Tibial artery (tissue), 4 donors: ENCODE measurements around the gene TMEM168.

ENCODE experiments used
- DNase-seq, 2 donors: peaks; one replicate each; pipeline ENCODE4 v3.0.0-alpha.2; 2019
- H3K27ac ChIP-seq, 2 donors: fragments of 200-600 bp; sonication (generic) in 1 of 2; 1 replicate in 1 of 2; 2 replicates in 1 of 2; pipeline ENCODE4 v1.5.1; 2018 to 2019; ENCODE audit warnings: mild to moderate bottlenecking in 1 of 2
- H3K27me3 ChIP-seq, 2 donors: fragments of 200-600 bp; sonication (generic) in 1 of 2; one replicate each; pipeline versions ENCODE4 v1.5.1 to v1.6.0; 2016 to 2019
- H3K36me3 ChIP-seq, 3 donors: fragments of 200-600 bp; sonication (generic) in 2 of 3; one replicate each; pipeline ENCODE4 v1.5.1; 2016 to 2019; ENCODE audit warnings: mild to moderate bottlenecking in 2 of 3
- H3K4me1 ChIP-seq, 4 donors: fragments of 200-600 bp; sonication (generic) in 2 of 4; 1 replicate in 3 of 4; 2 replicates in 1 of 4; pipeline ENCODE4 v1.5.1; 2016 to 2019
- H3K4me3 ChIP-seq, 2 donors: fragments of 200-600 bp; sonication (generic) in 1 of 2; 1 replicate in 1 of 2; 2 replicates in 1 of 2; pipeline ENCODE4 v1.5.1; 2018 to 2019; ENCODE audit warnings: mild to moderate bottlenecking in 2 of 2
- H3K9me3 ChIP-seq, 3 donors: fragments of 200-600 bp; sonication (generic) in 1 of 3; one replicate each; pipeline ENCODE4 v1.5.1; 2016 to 2019
- CTCF ChIP-seq, 2 experiments: fragments of 200-600 bp in 1 of 2; fragments of 450-650 bp in 1 of 2; IDR thresholded peaks; one replicate each; pipeline ENCODE4 v1.5.1; 2017 to 2019; ENCODE audit warnings: antibody characterized with exemption in 2 of 2, mild to moderate bottlenecking in 1 of 2, moderate library complexity in 1 of 2
- intact Hi-C: fragments of 100-400 bp; cut with DNase I; formaldehyde crosslinking; loops from one replicate; pipeline ENCODE4 v1.15.0; 2023; ENCODE audit warnings: low total_unique reads

Gene TMEM168

GRCh38 chr7:112763996-112764395, 26.2 kb downstream of the TMEM168 start:
- Histone ChIP-seq H3K9me3 (no peaks in the 10 kb centered on the region), H3K27me3 (no peaks in the 10 kb centered on the region), H3K36me3 (peaks cover 4 to 7% (median 7%) of the 10 kb centered on the region in 3 donors), H3K27ac (no peak overlapping the region), H3K4me3 (no peak overlapping the region), H3K4me1 (no peaks in the 10 kb centered on the region)
- intact Hi-C loops = no loop called here
- no peak for DNase-seq
- no peak for TF ChIP-seq CTCF (IDR thresholded peaks at IDR 0.05)

GRCh38 chr7:112763298-112763697, 26.9 kb downstream of the TMEM168 start:
- no peaks in the 10 kb centered on the region for H3K4me1 ChIP-seq
- H3K4me3 ChIP-seq = no peak overlapping the region
- H3K36me3 ChIP-seq = peaks cover 4 to 7% (median 7%) of the 10 kb centered on the region in 3 donors
- DNase-seq = no peak
- no peak overlapping the region for H3K27ac ChIP-seq
- H3K27me3 ChIP-seq = no peaks in the 10 kb centered on the region
- intact Hi-C loops = no loop called here
- TF ChIP-seq CTCF (IDR thresholded peaks at IDR 0.05) = no peak
- H3K9me3 ChIP-seq = no peaks in the 10 kb centered on the region

GRCh38 chr7:112759905-112760304, 30.3 kb downstream of the TMEM168 start:
- Histone ChIP-seq H3K27me3 (no peaks in the 10 kb centered on the region), H3K9me3 (no peaks in the 10 kb centered on the region), H3K4me3 (no peak overlapping the region), H3K27ac (no peak overlapping the region), H3K36me3 (no peaks in the 10 kb centered on the region), H3K4me1 (no peaks in the 10 kb centered on the region)
- no peak for DNase-seq
- TF ChIP-seq CTCF (IDR thresholded peaks at IDR 0.05) = no peak
- intact Hi-C loops = no loop called here

GRCh38 chr7:112757337-112757736, 32.9 kb downstream of the TMEM168 start:
- TF ChIP-seq CTCF (IDR thresholded peaks at IDR 0.05) = no peak
- no peak for DNase-seq

GRCh38 chr7:112753298-112753697, 36.9 kb downstream of the TMEM168 start:
- no peak for TF ChIP-seq CTCF (IDR thresholded peaks at IDR 0.05)
- intact Hi-C loops = no loop called here
- no peak for DNase-seq
- H3K27ac ChIP-seq = no peak overlapping the region
- no peaks in the 10 kb centered on the region for H3K4me1 ChIP-seq
- H3K27me3 ChIP-seq = no peaks in the 10 kb centered on the region
- no peaks in the 10 kb centered on the region for H3K9me3 ChIP-seq
- H3K36me3 ChIP-seq = no peaks in the 10 kb centered on the region
- H3K4me3 ChIP-seq = no peak overlapping the region

More at GRCh38 chr7:112757337-112757736, 32.9 kb downstream of the TMEM168 start:
- Histone ChIP-seq H3K27ac (no peak overlapping the region), H3K9me3 (no peaks in the 10 kb centered on the region), H3K4me1 (no peaks in the 10 kb centered on the region), H3K27me3 (no peaks in the 10 kb centered on the region), H3K4me3 (no peak overlapping the region), H3K36me3 (no peaks in the 10 kb centered on the region)
- intact Hi-C loops = no loop called here

- DNase-seq = no peak
- Histone ChIP-seq H3K27me3 (no peaks in the 10 kb centered on the region), H3K27ac (no peak overlapping the region), H3K4me1 (no peaks in the 10 kb centered on the region), H3K36me3 (no peaks in the 10 kb centered on the region), H3K9me3 (no peaks in the 10 kb centered on the region), H3K4me3 (no peak overlapping the region)
- no peak for TF ChIP-seq CTCF (IDR thresholded peaks at IDR 0.05)
- intact Hi-C loops = no loop called here
These were observed 37.6 kb downstream of the TMEM168 start for GRCh38 chr7:112752576-112752975.
